ENCODE results near the gene LTBP1. TPM values are rescaled to one million over a fixed set of nuclear protein-coding genes. Genes with fewer than 3 reads are reported as not detected.

The LTBP1 gene
- total and polyA plus RNA-seq, 2 of the 13 experiments (the other 11 are each of a cell fraction or from before 2014, with no cell fraction given): 0.12 to 0.22 TPM

DNA sequence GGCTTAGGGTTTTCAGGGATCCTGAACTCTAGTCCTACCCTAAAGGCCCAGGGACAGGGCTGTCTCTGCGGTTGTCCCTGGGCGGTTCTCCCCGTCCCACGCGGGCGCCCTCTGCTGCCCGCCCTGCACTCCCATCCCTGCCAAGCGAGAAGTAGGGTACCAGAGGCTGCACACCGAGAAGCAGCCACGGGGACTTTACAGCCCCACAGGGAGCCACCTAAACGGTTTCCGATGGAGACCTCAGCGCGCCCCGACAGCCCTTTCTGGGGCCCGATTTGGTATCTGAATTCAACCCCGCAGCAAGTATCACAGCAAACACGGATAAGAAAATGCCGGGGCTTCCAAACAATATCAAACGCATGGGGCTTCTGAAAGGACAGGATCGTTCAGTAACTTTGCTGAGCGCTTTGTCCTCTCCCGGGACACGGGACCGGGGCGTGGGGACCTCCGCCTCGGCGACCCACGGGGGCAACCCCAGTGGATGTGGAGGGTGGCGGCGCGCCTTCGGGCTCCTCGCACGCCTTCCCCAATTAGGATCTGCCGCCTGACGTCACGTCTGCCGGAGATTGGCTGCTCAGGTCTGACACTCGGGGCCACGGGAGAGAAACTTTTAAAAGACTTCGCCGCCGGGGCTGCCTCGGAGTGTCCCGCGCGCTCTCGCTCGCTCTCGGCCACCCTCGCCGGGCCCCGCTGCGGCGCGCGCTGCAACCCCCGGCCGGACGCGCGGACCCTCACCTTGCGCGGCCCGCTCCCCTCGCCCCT lies at the start of gene LTBP1 (continued):
- TF ChIP-seq CREB1 (IDR thresholded peaks at IDR 0.05): peak; percentile 86
- TF ChIP-seq CREB1 (CRISPR knock-in tag; IDR thresholded peaks at IDR 0.05): no peak
- TF ChIP-seq DMAP1 (CRISPR knock-in tag; IDR thresholded peaks at IDR 0.05): no peak
- TF ChIP-seq ZNF335 (CRISPR knock-in tag; IDR thresholded peaks at IDR 0.05): no peak
- no peak for TF ChIP-seq GABPB1 (CRISPR knock-in tag; IDR thresholded peaks at IDR 0.05)
- TF ChIP-seq IKZF4 (CRISPR knock-in tag; IDR thresholded peaks at IDR 0.05; ENCODE audit: borderline replicate concordance, low read depth, not compliant biosample characterization): no peak
- TF ChIP-seq, protein P1, sequence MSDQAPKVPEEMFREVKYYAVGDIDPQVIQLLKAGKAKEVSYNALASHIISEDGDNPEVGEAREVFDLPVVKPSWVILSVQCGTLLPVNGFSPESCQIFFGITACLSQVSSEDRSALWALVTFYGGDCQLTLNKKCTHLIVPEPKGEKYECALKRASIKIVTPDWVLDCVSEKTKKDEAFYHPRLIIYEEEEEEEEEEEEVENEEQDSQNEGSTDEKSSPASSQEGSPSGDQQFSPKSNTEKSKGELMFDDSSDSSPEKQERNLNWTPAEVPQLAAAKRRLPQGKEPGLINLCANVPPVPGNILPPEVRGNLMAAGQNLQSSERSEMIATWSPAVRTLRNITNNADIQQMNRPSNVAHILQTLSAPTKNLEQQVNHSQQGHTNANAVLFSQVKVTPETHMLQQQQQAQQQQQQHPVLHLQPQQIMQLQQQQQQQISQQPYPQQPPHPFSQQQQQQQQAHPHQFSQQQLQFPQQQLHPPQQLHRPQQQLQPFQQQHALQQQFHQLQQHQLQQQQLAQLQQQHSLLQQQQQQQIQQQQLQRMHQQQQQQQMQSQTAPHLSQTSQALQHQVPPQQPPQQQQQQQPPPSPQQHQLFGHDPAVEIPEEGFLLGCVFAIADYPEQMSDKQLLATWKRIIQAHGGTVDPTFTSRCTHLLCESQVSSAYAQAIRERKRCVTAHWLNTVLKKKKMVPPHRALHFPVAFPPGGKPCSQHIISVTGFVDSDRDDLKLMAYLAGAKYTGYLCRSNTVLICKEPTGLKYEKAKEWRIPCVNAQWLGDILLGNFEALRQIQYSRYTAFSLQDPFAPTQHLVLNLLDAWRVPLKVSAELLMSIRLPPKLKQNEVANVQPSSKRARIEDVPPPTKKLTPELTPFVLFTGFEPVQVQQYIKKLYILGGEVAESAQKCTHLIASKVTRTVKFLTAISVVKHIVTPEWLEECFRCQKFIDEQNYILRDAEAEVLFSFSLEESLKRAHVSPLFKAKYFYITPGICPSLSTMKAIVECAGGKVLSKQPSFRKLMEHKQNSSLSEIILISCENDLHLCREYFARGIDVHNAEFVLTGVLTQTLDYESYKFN (CRISPR knock-in tag; conservative IDR thresholded peaks at IDR 0.05): no peak
- no peak for TF ChIP-seq HOXA3 (CRISPR knock-in tag; IDR thresholded peaks at IDR 0.05)
- TF ChIP-seq ZNF414 (CRISPR knock-in tag; IDR thresholded peaks at IDR 0.05): no peak
- TF ChIP-seq, protein P2, sequence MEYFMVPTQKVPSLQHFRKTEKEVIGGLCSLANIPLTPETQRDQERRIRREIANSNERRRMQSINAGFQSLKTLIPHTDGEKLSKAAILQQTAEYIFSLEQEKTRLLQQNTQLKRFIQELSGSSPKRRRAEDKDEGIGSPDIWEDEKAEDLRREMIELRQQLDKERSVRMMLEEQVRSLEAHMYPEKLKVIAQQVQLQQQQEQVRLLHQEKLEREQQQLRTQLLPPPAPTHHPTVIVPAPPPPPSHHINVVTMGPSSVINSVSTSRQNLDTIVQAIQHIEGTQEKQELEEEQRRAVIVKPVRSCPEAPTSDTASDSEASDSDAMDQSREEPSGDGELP (IDR thresholded peaks at IDR 0.05; ENCODE audit: borderline replicate concordance, low read depth): no peak
- TF ChIP-seq, protein P3, sequence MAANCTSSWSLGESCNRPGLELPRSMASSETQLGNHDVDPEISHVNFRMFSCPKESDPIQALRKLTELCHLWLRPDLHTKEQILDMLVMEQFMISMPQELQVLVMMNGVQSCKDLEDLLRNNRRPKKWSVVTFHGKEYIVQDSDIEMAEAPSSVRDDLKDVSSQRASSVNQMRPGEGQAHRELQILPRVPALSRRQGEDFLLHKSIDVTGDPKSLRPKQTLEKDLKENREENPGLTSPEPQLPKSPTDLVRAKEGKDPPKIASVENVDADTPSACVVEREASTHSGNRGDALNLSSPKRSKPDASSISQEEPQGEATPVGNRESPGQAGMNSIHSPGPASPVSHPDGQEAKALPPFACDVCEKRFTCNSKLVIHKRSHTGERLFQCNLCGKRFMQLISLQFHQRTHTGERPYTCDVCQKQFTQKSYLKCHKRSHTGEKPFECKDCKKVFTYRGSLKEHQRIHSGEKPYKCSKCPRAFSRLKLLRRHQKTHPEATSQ (CRISPR knock-in tag; IDR thresholded peaks at IDR 0.05; ENCODE audit: borderline replicate concordance): no peak
- TF ChIP-seq ZNF550 (CRISPR knock-in tag; IDR thresholded peaks at IDR 0.05; ENCODE audit: borderline replicate concordance): no peak
- 0 out of 2 replicates have a peak, but pooled peaks have one; percentile 55 for TF ChIP-seq ZNF891 (CRISPR knock-in tag; IDR thresholded peaks at IDR 0.05)
- TF ChIP-seq NFIB (CRISPR knock-in tag; IDR thresholded peaks at IDR 0.05; ENCODE audit: borderline replicate concordance): no peak
- TF ChIP-seq ZBTB44 (CRISPR knock-in tag; IDR thresholded peaks at IDR 0.05): 0 out of 2 replicates have a peak, but pooled peaks have one; percentile 43
- no peak for TF ChIP-seq NKX3-1 (CRISPR knock-in tag; IDR thresholded peaks at IDR 0.05)
- no peak for TF ChIP-seq ZNF614 (CRISPR knock-in tag; IDR thresholded peaks at IDR 0.05; ENCODE audit: borderline replicate concordance)
- no peak for TF ChIP-seq ZNF12 (CRISPR knock-in tag; IDR thresholded peaks at IDR 0.05)
- TF ChIP-seq BHLHE40 (IDR thresholded peaks at IDR 0.05; ENCODE audit: low read length): no peak
- TF ChIP-seq TIGD3 (CRISPR knock-in tag; IDR thresholded peaks at IDR 0.05; ENCODE audit: borderline replicate concordance): no peak

Measured in HepG2 (cell line).